ELF-1 (cell line): ENCODE results near the gene SART3.
A peak's percentile ranks its signal among the peaks of the same experiment; 100 is the strongest.
"Not testable (repeated sequence)": the region's sequence is repeated elsewhere in the genome, so short reads cannot be mapped to it uniquely, and the experiment has no call there.

Experiments used
- DNase-seq: peaks from one replicate; pipeline ENCODE4 v3.0.0-alpha.2; 2016; ENCODE audit warnings: low read depth, low spot score

The SART3 gene

DNA sequence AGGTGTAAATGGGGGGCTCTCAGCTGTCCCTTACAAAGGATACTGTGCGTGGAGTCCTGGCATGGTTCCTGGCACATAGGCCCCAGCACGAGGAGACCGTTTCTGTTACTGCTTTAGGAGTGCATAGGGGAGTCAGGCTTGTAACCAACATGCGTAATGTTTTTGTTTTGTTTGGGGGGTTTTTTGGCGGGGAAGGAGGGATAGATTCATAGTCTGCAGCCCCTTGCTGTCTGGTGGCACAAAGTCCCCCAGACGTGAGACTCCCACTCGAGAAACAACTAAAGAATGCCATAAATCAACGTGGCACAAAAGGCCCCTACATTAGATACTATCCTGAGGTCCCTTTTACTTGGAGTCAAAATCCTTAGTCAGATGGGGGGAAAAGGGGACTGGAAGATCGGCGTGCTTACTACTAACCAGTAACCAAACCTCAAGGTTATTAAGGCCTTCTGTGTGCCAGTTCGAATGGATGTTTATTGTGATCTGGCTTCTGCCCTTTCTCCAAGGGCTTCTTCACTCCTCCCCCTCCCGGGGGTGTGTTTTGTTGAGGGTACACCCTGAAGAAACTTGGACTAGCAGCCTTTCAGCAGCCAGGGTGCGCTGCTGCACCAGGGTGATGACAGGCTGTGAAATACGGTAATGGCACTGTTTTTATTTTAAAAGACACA is 2.3 kb upstream of the SART3 start:
- peak; percentile 88 for DNase-seq

DNA sequence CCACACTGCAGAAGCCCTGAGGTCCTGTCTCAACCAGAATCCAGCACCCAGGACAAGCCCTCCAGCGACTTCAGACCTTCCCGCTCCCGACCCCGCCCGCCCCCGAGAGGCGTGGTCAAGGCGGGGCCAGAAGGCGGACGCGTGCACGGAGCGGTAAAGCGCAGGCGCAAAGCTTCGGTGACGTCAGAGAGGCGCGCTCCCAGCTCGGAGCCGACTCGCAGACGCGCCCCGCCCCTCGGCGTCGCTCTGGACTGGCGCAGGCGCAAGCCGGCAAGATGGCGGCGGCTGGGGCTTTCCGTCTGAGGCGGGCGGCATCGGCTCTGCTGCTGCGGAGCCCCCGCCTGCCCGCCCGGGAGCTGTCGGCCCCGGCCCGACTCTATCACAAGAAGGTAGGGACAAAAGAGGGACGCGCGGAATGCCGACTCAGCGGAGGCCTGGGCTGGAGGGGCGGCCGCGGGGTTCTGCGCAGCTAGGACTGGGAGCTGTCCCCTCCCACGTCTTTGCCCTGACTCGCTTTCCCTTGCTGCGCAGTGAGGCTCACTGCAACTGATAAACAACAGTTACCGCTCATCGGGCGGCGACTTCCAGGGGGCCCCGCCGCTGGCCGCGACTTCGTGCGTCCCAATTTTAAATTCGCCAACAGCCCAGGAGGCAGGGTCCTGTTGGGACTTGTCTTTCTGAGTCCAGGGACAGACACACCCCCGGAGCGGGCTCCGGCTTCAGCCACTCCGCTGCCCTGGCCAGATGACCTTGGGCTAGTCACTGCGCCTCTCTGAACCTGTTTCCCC is 1.6 kb upstream of the SART3 start, which contains the start of gene ISCU:
Gene ISCU, plus strand, starts transcription at position 249 of the 788 bp plus-strand sequence. Its CDS starts 27 bp downstream, at position 276.
- DNase-seq, result peak; percentile 99

DNA sequence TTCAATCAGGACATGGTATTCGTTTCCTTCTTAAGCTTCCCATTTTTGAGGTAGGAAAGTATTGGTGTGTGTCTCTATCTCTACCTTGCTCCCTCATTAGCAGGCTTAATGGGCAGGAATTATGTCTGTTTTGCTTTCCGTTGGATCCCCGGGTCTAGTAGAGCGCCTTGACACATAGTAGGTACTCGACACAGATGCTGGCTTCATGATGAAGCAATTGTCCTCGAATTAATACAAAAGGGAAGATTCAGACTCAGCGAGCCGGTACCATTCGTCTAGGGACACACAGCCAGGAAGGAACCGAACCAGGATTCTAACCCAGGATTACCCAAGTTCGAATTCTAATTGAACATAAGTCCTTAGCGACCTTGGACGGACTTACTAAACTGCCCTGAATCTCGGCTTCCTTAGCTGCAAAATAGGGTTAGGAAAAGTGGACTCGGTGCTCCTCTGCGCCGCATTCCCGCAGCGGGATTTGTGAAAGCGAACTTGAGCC is 927 bp upstream of the SART3 start:
- DNase-seq, result no peak

DNA sequence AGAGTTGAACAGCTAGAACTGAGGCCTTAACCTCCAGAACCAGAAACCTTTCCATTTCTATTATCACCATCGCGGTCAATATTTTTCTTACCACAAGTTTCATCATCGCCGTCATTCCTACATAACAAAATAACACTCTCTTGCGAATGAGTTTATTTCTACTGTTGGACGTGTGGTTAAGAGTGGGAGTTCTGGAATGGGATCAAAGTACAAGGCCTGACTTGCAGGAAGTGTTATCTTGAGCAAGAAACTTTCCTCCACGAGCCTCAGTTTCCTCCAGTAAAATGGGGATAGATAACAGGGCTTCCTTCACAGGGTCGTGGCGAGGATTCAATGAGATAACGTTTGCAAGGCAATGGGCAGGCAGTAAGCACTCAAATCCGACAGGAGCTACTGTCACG is 652 bp downstream of the SART3 start:
- no peak for DNase-seq

DNA sequence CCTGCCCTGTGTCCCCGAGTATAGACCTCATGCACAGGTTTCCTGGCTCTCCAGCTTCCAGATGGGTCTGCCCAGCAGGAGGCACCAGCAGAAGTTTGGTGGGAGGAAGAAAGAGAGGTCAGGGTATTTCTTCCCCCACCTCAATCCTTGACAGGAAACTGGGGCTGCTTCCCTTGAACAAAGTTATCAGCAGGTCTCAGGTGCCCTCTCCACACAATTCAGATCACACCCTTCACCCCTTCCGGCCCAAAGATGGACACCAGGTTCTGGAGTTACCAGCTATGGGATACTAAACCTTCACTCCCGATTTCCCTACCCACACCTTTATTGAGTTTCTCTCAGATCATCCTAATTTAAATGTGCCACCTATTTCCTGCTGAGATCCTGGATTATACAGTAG is 1.2 kb downstream of the SART3 start:
- no peak for DNase-seq

DNA sequence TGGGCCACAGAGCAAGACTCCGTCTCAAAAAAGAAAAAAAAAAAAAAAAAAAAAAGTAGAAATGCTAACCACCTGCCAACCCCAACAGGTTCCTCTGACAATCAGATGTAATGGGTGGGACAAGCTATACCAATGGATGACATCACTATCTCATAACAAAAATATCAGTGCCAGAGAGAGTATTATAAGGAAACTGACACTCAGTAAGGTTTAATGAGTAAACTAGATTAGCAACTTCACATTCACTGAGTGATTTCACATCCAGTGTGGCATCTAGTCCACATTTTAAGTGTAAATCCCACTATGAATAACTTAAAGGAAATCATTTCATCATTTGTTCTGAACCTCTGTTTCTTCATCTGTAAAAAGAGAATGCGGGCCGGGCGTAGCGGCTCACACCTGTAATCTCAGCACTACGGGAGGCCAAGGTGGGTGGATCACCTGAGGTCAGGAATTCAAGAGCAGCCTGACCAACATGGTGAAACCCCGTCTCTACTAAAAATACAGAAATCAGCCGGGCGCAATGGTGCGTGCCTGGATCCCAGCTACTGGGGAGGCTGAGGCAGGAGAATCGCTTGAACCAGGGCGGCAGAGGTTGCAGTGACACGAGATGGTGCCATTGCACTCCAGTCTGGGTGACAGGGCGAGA is 1.8 kb downstream of the SART3 start:
- no peak for DNase-seq

DNA sequence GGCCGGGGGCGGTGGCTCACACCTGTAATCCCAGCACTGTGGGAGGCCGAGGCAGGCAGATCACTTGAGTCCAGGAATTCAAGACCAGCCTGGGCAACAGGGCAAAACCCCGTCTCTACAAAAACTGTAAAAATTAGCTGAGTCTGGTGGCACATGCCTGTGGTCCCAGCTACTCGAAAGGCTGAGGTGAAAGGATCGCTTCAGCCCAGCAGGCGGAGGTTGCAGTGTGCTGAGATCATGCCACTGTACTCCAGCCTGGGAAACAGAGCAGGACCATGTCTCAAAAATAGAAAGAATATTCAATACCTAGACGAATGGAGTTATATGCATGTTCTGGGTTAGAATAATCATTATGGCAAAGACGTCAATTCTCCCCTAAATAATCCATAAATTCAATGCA is 5.6 kb downstream of the SART3 start:
- not testable (repeated sequence) for DNase-seq

DNA sequence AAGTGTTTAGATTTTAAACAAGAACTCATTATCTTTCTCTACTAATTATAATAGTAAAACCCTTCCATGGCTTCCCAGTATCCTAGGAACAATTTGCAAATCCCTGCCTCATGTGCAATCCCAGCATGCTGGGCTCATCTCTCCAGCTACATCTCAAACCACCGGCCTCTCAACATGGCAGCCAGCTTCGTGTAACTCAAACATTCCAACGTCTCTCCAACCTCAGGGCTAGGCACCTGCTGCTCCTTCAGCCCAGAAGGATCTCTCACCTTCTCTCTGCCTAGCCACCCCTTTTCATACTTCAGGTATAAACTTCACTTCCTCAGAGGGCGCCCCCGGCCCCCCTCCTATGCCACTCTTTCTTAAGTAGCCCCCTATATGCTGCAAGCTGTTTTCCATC is 7.2 kb downstream of the SART3 start:
- DNase-seq, result no peak

DNA sequence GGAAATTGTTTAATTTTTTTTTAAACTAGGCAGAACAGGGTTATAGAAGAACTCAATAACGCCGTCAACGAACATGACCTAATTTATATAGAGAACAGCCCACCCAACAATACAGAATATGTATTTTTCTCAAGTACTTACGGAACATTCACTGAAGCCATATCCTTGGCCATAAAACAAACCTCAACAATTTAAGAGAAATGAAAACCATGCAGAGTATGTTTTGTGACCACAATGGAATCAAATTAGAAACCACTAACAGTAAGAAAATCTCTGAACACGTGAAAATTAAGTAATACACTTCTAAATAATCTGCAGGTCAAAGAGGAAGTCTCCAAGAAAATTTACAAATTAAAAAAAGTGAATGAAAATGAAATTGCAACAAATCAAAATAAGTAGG is 9.4 kb downstream of the SART3 start:
- DNase-seq, result no peak

DNA sequence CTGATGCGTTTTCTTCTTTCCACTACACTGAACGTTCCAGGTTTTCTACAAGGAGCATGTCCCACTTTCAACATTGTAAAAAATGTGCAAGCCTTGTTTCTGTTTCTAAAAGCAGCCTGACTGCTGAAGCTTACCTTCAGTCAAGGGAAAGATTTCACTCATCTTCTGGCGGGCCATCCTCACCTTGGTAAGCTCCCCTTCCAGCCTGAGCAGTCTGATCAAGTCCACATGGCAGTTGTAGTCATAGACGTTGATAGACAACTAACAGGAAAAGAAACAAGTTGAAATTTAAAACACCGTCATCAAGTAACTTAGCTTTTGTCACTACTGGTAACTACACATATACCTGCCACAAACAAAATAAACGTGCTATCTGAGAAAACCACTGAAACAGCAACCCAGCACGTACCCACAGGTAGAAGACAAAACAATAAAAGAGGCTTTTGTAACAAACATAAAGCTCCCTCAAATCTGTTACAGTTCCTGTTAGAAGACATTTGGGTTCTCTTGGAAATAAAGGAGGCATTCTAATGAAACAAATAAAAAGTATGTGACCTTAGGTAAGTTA is 11.9 kb downstream of the SART3 start:
- no peak for DNase-seq

DNA sequence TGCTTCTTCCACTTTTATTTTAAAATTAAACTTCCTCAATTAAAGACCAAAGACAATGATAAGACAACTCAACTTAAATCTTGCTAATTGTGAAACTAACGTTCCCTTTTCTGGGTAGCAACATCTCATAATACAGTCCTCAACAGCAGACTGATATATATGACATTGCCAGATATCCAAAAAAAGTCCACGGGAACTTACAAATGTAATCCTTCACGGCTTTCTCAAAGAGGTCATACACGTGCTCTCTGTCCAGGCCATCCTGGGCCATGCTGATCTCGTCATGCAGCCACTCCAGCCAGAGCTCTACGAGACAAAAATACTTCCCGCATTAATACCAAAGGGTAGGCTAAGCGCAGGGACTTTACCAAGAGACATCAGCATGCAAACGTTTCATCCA is 13.3 kb downstream of the SART3 start:
- DNase-seq, result no peak

DNA sequence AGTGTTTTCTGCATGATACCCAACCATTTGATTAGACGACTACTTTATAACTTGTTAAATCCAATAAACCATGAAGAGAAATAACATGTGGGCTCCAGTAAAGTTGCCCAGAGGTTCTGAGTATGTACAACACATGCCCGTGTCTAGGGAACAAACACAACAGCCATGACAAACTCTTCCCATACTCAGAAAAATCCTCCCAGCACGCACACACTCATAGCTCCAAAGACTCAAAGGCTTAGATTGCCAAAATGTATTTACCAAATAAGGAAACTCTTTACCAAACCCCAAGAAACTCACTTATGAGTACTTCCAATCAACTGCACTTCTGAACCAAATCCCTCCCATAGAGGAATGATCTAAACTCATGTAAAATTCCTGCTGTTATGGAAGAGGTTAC is 17.3 kb downstream of the SART3 start:
- DNase-seq, result no peak

DNA sequence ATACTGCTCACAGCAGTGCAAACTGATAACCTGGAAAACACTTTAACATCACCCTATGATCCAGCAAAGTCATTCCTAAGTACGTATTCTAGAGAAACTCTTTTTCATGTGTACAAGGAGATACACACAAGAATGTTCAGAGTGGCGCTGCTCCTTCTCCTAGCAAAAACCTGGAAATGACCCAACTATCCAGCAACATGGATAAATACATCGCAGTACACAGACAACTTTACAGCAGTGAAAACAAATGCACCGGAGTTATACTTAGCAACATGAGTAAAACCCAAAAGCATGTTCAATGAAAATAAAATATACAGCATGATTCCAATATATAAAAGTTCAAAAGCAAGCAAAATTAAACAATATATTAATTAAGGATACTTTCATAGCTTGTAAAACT is 18.7 kb downstream of the SART3 start:
- DNase-seq, result no peak

DNA sequence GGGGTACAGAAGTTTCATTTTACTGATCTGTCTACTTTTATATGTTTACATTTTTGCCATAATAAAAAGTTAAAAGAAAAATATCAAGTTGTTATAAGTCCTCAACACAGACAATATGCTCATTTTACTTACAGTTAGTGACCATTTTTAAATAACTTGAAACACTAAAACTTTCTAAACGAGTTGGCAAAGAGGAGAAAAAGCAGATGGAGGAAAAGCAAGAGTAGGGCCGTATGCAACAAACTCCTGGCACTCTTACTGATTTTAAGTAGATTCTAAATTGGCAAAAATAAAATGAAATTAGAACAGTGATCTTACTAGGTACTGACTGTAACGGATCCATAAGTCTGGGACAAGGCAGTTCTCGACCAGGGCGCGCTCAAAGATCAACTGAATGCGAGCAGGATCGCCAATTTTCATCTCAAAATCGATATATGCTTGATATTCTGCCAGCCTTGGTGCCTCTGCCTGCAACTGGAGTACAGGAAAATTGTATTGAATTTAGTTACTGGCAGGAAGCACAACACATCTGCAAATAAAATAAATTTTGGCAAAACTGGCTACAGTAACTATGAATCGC is 22.3 kb downstream of the SART3 start:
- DNase-seq, result no peak

DNA sequence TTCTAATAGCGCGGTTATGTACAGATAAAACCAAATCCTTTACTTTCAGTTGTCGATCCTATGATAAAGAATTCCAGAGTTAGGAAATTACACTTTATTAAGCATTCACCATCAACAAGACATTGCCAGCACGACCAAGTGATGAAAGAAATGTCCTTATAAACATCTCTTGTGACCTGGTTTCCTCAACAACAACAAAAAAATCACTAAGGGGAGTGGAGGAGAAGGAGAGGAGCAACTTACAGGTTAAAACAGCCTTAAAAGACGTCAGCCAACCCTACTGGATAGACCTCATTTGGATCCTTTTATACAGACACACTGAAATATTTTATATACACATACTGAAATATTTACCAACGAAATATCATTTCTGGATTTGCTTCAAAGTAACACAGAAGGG is 22.8 kb downstream of the SART3 start:
- no peak for DNase-seq

DNA sequence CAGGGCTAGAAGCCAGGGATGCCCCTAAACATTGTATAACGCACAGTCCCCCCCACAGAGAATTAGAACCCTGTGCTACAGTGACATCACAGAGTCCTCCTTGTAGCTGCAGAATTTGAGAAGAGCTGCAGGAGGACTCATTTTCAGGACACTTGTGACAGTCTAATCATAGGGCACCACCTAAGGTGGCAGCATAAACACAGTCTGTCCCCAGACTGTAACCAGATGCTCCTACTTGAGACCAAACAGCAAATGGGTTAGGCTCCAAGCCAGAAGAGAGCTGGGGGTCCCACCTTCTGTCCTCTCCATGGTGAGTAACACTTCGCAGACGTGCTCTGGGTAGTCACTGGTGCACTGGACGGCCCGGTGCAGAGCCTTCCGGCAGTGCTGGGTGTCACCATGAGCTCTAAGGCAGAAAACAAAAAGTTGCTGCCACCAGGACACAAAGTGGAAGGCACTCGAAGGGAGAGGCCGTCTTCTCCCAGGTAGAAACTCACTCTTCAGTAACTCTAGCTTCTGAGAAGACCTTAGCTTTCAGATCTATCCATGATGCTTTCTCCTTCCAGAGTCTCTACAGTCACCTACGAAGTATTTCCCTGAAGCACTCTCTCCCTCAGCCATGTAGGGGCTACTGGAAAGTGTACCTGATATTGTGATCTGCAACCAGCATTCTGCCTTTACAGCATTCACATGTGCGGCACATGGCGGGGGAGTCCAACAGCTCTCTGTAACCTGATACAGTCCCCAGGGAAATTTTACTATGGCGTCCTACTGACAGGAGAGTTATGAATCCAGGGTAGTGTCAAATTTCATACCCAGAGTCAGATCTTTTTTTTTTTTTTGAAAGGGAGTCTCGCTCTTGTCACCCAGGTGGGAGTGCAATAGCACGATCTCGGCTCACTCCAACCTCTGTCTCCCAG is 28.8 kb downstream of the SART3 start:
- DNase-seq, result no peak

DNA sequence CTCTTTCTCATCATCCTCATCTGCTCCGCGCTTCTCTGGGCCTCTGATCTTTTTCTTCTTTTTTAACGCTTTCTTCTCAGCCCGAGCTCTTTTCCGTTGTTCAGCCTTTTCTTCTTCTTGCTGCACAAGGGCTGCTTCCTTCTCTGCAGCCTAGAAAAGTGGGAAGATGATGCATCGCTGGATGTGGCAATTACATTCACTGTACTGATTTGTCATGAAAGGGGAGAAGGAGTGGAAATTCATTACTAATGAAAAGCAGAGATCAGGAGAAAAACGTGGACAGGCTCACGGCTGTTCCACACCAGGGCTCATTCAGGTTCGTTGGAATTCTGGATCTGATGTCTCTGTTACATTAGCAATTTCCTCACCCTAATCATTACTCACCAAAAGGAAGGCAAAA is 30.8 kb downstream of the SART3 start:
- DNase-seq, result no peak

DNA sequence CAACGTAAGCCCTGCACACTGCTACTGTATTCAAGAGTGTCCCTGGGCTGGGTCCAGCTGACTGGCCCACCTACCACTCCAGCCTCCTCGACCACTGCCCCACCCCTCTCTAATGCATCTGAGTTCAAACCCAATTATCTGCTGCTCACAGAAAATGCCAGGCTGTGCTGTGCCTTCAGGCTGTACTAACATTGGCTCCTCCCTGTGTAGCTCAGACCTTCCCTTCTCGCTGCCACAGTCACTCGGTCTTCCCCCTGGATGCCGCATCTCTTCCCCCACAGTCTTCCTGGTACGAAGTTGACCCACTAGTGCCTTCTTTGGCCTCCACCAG is 33.8 kb downstream of the SART3 start:
- peak; percentile 23 for DNase-seq

DNA sequence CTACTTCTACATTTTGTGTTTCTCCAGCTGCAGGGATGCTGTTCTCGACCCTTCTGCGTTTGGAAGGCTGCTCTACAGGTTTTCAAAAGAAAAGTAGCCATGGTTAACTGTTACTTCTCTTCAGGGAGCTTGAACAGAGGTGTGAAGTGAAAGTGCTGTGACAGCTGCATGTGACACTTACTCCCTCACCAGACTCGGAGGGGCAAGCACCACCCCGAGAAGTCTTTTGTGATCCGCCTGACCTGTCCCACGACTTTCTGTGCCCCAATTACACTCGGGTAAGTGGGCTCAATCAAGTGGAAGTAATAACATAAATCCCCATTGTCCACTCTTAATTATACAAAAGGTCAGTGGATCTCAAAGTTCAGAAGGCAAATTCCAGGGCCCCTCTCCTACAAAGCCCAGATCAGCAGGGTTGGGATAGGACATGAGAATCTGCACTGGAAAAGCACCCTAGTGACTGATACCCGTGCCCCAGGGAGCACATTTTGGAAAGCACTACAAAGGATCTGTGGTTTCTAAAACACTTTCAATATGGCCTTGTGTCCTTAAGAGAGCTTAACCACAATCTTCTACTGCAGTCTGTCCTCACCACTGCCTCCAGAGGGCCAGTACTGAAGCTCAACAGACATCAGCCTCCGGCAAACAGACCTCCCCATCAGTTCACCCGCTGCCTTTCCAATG is 34.3 kb downstream of the SART3 start:
- DNase-seq, result no peak

DNA sequence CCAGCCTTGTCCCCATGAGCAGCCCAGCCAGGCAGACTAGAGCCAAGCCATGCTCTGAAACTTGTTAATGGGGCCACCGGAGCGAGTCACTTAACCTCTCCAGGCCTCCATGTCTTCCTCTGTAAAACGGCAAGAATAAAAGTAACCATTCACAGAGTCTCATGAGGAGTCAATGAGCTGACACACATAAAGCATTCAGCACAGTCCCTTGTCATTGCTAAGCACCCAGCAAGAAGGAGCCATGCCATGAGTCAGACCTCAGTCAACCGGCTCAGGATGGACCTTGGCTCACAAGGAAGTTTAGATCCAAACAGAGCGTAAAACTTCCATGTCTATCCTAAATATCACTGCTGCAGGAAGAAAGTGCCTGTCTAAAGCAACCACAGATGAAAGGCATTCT is 35.3 kb downstream of the SART3 start:
- DNase-seq, result no peak
